GM21825 (cell line): ENCODE data around the gene TMX2.

ENCODE experiments used
- ATAC-seq: cut with Tn5 transposase; IDR thresholded peaks from one replicate; pipeline ENCODE4 v1.9.1; 2021; ENCODE audit warnings: mild to moderate bottlenecking, moderate library complexity; ENCODE audit not compliant: unreplicated experiment

TMX2 gene

GRCh38 chr11:57763568-57763967 lies 51.2 kb downstream of the TMX2 start:
- no peak for ATAC-seq

- no peak for ATAC-seq
These were observed 51.6 kb downstream of the TMX2 start for GRCh38 chr11:57764021-57764420.

GRCh38 chr11:57764566-57764965 lies 52.2 kb downstream of the TMX2 start:
- no peak for ATAC-seq

- ATAC-seq: no peak
These were observed 52.6 kb downstream of the TMX2 start for GRCh38 chr11:57764972-57765371.

- ATAC-seq: no peak
These were observed 58.4 kb downstream of the TMX2 start for GRCh38 chr11:57770793-57771192.

- ATAC-seq: no peak
These were observed 59.0 kb downstream of the TMX2 start for GRCh38 chr11:57771365-57771764.

GRCh38 chr11:57772562-57772961 lies 60.2 kb downstream of the TMX2 start:
- no peak for ATAC-seq

GRCh38 chr11:57773026-57773598 lies 60.7 kb downstream of the TMX2 start:
- ATAC-seq: no peak

GRCh38 chr11:57775491-57775890 lies 63.1 kb downstream of the TMX2 start:
- ATAC-seq: no peak

GRCh38 chr11:57776031-57776521 lies 63.7 kb downstream of the TMX2 start:
- ATAC-seq: no peak

- ATAC-seq: no peak
These were observed 64.3 kb downstream of the TMX2 start for GRCh38 chr11:57776577-57777210.

GRCh38 chr11:57777969-57778317 lies 65.5 kb downstream of the TMX2 start:
- no peak for ATAC-seq

- ATAC-seq: no peak
These were observed 66.1 kb downstream of the TMX2 start for GRCh38 chr11:57778318-57779037.

GRCh38 chr11:57779276-57779675 lies 66.9 kb downstream of the TMX2 start:
- no peak for ATAC-seq

- ATAC-seq: no peak
These were observed 69.1 kb downstream of the TMX2 start for GRCh38 chr11:57781529-57781943.

- ATAC-seq: no peak
These were observed 72.7 kb downstream of the TMX2 start for GRCh38 chr11:57785072-57785471.

- no peak for ATAC-seq
These were observed 74.0 kb downstream of the TMX2 start for GRCh38 chr11:57786436-57786835.

- no peak for ATAC-seq
These were observed 74.7 kb downstream of the TMX2 start for GRCh38 chr11:57787006-57787604.

GRCh38 chr11:57787920-57788702 lies 75.7 kb downstream of the TMX2 start:
- ATAC-seq: peak; percentile 46

- ATAC-seq: no peak
These were observed 76.3 kb downstream of the TMX2 start for GRCh38 chr11:57788703-57789088.
